GM19193 (cell line): ENCODE measurements around the gene BAD.
A peak's percentile ranks its signal among the peaks of the same experiment; 100 is the strongest.

Source experiments
- POLR2A ChIP-seq: IDR thresholded peaks from 4 replicates; pipeline ENCODE4 v1.6.1; 2011; ENCODE audit not compliant: insufficient read depth, insufficient read length; ENCODE audit errors: extremely low read depth

The BAD gene

GRCh38 chr11:64278576-64279190 lies 5.8 kb downstream of the BAD start:
- no peak for TF ChIP-seq POLR2A

GRCh38 chr11:64276653-64277431 lies 7.6 kb downstream of the BAD start:
- TF ChIP-seq POLR2A = no peak

GRCh38 chr11:64275841-64276240 lies 8.6 kb downstream of the BAD start:
- TF ChIP-seq POLR2A = no peak

- no peak for TF ChIP-seq POLR2A
These were observed 9.2 kb downstream of the BAD start for GRCh38 chr11:64275031-64275800.

- TF ChIP-seq POLR2A = peak; percentile 63
These were observed 14.8 kb downstream of the BAD start for GRCh38 chr11:64269540-64270220.

GRCh38 chr11:64268893-64269539 lies 15.4 kb downstream of the BAD start:
- no peak for TF ChIP-seq POLR2A

- no peak for TF ChIP-seq POLR2A
These were observed 16.2 kb downstream of the BAD start for GRCh38 chr11:64268025-64268892.

GRCh38 chr11:64267207-64267945 lies 17.1 kb downstream of the BAD start:
- TF ChIP-seq POLR2A = no peak

- TF ChIP-seq POLR2A = no peak
These were observed 18.1 kb downstream of the BAD start for GRCh38 chr11:64266339-64266738.

- no peak for TF ChIP-seq POLR2A
These were observed 19.0 kb downstream of the BAD start for GRCh38 chr11:64265176-64266160.

GRCh38 chr11:64264371-64264852 lies 20.1 kb downstream of the BAD start:
- TF ChIP-seq POLR2A = no peak

- no peak for TF ChIP-seq POLR2A
These were observed 20.5 kb downstream of the BAD start for GRCh38 chr11:64263947-64264317.
